Measurements from ENCODE around the gene PBX1.

- TF ChIP-seq CTCF (conservative IDR thresholded peaks at IDR 0.05; ENCODE audit: low read depth, low read length): no peak
- no peak for TF ChIP-seq EZH2 (IDR thresholded peaks at IDR 0.05; ENCODE audit: low read length, unreplicated experiment)
Observed at GRCh38 chr1:164641353-164641730, 82.4 kb downstream of the PBX1 start.
